NCI-H2196 (cell line): Measurements from ENCODE around the gene NT5DC1.

ENCODE experiments used
- DNase-seq: peaks from one replicate; lab custom pipeline; 2025; ENCODE audit not compliant: unreplicated experiment; lab: John Stamatoyannopoulos, UW

The NT5DC1 gene

DNA sequence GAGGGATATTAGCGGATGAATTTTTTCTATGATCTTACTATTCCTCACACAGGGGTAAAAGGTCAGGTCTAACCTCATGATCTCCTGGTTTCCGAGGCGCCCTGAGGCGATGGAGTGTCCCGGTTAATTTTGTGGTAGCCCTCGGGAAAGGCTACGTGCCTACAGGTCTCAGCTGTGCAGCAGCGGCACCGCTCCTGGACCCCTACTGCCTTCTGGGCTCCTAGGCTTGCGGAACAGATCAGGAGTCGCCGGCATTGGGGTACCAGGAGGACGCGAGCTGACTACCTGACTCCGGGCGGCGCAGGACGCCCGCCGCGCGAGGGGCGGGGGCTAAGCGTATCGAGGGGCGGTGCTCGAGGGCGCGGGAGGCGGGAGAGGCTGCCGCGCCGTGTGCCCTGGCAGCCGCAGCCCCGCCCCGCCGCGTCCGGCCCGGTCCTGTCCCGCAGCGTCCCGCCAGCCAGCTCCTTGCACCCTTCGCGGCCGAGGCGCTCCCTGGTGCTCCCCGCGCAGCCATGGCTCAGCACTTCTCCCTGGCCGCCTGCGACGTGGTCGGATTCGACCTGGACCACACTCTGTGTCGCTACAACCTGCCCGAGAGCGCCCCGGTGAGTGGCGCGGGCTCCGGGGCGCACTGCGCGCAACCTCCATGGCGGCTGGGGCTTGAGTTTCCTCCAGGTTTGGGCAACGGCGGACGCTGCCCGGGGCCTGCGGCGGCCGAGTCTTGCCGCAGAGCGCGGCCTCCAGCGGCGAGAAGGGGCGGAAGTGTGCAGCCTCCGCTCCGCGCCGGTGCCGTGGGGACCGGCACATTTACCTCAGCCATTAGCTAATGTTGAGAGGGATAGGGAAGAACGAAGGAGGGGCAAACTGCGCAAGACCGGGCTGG is at the start of gene NT5DC1:
TSS of gene NT5DC1 (plus strand) at position 435 of the 883 bp plus-strand sequence. CDS start at position 513, 78 bp downstream.
- peak; percentile 86 for DNase-seq

DNA sequence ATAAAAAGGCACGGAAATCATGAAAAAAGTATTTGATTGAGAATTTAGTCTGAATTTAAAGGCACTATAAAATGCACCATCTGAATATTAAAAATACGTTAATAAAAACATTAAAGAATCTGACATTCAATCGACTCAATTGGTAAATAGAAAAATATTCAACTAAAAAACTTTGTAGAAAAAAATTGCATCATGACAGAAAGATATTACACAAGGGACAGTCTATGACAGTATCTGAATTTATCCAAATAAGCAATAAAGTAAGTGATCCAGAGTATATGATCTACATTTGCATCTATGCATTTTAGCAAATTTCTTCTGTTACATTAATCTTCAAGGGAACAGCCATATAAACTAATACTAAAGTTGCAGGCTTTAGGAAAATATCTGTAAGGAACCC is 49.4 kb upstream of the NT5DC1 start:
- no peak for DNase-seq

DNA sequence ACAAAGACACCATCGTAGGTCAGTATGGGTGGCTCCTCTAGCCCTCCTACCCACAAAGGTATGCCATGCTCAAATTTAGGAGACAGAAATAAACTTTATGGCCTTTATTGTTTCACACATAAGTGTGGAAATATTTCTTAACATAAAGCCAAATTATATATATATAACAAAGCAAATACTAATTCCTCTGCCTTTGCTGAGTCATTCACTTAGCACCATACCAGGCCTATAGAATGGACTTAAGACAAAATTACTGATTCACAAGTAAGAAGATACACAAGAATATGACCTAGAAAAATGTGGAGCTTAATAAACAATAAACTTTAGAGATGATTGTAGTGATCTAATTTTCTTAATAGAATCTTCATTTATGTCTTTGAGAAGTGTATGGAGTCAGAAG is 45.1 kb upstream of the NT5DC1 start:
- no peak for DNase-seq

DNA sequence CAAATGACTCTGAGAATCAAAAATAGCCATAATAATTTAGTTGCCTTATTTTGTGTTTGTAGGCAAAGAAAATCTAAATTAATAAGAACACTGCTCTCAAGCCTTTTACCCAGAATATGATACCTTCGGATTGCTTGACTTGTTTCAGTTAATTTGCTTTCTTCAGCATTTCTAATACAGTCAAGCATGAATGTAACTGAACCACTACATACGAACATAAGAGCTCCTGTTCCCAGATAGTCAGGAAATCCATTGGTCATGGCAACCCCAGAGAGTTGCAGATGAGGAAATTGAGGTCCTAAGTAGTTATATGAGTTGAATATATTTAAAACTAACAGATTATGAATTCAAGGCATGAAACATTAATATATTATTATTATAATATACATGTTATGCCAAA is 42.9 kb upstream of the NT5DC1 start:
- no peak for DNase-seq

DNA sequence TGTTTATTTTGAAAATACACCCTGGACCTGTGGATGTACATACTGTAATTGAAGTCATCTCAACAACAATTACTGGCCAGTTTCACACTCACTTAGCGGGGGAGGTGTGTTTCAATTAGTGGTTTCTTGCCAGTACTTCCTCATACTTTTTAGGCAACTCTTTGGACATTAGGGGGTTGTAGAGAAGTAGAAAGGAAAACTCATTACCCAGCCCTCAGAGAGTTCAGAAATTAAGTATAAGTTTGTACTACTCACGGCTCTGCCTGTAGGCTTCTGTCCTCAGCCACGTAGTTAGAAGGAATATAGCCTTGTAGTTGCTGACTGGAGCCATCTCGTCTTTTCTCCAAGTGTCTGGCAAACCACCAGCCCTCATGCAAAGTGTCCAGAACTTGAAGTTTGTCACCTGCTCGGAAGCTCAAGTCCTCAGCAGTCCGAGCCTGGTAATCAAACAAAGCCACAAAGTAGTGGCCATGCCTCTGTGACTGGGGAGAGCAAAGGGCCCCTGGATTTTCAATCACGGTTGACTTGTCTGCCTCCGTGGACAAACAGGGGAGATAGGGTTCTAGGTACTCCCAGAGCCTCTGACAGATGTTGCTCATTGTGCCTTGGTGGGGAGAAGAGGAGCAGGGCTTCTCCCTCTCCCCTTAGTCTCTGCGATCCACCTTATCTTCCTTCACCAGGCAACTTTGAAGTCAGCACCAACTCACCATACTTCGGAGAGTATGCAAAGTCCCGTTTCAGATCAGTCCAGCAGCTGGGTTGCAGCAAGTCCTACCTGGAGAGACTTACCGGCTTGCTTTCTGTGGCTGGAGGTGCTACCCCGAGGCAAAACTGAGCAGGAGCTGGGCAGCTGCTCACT is 40.7 kb upstream of the NT5DC1 start:
- DNase-seq: peak; percentile 19

DNA sequence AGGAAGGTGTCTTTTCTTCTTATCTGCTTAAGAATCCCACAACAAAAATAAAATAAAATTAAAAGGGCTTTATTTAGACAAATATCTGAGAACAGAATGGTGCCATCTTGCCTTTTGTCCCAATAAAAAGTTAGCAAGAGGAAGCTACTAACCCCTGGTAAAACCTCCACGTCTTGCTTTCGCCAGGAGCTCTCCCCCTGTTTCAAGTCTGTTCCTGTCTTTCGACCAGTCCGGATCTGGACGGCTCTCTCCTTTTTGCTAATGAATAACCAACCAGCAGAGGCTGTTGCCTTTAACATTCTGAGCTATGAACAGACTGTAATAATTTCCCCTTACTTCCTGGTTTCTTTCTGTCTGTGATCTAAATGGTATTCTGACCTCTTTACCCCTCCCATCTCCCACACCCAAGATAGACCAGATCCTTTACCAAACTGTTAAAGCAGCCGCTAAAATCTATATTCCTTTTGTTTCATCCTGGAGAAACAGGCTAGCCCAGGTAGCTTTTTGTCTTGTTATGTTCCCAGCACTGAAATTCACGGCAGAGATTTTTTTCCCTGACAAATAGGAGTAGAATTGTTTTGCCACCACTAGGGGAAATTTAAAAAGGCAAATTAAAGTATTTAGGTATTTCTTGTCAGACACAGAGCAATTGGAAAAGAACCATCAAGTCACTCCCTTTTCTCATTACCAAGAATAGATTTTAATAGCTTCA is 39.9 kb upstream of the NT5DC1 start, which contains the start of gene FRK:
TSS of gene FRK (minus strand) at position 320 of the 712 bp plus-strand sequence. CDS start 580 bp downstream, outside the sequence.
- DNase-seq: peak; percentile 14

DNA sequence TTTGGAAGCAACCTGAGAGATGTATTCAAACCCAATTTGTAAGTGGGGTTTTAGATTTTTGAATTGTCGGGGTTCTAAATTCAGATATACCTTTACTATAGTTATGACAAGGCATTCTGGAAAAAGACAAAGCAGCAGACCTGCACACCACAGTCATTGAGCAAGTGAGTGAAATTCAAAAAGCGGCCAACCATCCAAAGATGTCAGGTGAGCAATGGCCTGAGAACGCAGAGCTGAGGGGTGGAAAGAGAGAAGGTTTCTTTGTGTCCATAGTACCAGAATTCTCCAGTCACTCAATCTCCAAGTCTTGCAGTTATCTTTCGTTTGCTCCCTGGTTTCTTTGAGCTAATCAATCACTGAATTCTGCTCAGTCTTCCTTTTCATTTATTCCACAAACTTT is 38.2 kb upstream of the NT5DC1 start:
- DNase-seq: no peak

DNA sequence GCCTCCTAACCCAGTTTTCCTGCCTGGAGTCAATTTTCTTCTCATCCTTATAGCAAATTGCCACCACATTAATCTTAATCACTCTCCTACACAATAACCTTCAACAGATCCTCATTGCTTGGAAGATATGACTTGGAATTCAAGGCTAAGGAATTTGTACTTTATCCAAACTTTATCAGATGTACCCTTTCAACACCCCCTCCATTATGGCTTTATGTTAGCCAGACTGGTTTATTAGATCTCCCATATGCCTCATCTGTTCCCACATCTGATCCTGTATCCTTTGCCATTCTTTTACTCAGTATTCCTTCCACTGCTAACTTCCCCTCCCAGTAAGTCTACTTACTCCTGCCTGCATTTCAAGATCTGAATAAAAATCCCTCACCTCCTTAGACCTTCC is 36.0 kb upstream of the NT5DC1 start:
- no peak for DNase-seq

DNA sequence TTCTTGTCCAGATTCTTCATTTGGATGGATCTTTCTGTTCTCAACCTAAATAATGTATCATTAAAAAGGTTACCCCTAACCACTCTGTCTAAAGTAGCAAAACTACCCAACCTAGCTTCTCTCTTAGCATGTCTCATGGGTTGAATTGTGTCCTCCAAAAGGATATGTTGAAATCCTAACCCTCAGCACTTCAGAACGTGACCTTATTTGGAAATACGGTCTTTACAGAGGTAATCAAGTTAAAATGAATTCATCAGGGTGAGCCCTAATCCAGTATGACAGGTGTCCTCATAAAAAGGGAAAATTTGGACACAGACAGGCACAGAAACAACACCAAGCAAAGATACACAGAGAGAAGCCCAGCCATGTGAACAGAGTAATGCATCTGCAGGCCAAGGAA is 33.9 kb upstream of the NT5DC1 start:
- DNase-seq: no peak

DNA sequence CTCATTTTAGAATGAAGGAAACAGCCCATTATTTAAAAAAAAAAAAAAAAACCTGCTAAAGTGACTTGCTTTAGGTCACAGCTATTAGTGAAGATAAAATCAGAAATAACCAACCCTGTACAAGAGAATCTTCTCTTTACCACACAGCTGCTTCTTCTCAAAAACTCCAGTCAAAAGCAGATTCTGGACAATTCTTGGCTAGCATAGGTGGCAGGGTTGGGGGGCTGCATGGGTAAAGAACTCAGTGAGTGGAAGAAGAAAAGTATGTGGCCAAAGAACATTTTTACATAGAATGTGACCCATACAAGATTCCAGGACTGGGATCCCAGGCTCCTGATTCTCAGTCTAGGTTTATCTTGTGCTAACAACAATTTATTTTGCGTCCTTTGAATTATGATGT is 30.6 kb upstream of the NT5DC1 start:
- no peak for DNase-seq

DNA sequence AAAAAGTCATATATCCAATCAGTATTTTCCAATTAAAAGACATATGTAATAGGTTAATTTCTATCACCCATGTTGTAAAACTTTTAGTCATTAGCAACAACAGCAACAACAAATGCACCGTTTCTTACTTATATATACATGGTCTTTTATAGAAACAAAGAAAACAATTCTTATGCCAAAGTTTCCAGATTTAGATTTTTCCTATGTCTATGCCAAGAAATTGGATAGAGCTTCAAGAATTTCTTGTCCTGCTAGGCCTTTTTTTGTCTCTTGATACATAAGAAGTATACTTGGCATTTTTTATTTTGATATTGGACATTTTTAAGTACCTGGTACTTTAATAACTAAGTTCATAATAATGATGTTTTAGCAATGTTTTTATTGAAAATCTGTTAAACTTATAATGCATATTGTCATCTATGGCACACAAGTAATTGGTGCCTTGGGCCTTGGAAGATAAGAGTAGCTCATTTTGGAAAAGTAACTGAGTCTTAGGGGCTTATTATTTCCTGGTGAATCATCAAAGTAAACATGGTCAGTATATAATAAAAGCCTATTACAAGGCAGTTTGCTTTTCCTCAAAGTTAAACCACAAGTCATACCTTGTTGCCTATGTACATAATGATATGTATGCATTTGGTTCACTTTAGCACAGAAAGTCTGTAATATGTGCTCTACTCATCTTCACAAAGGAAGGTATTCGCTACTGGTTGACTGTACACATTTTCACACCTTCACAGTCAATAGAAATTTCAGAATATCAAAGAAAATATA is 29.9 kb upstream of the NT5DC1 start:
- no peak for DNase-seq

DNA sequence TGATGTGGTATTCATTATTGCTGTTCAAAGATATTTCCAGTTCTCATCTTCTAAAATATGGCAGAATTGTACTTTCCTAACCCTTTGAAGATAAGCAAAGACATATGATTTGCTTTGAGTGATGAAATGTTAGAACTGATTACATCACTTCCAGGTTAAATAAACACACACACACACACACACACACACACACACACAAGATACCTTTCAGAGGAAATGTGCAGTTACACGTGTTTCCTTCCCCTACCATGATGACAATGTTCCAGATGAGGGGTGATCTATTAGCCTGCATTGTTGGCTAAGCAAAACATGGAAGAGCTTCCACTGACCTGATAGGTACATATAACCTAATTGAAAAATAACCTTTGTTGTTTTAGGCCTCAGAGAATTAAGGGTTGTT is 28.3 kb upstream of the NT5DC1 start:
- DNase-seq: no peak

DNA sequence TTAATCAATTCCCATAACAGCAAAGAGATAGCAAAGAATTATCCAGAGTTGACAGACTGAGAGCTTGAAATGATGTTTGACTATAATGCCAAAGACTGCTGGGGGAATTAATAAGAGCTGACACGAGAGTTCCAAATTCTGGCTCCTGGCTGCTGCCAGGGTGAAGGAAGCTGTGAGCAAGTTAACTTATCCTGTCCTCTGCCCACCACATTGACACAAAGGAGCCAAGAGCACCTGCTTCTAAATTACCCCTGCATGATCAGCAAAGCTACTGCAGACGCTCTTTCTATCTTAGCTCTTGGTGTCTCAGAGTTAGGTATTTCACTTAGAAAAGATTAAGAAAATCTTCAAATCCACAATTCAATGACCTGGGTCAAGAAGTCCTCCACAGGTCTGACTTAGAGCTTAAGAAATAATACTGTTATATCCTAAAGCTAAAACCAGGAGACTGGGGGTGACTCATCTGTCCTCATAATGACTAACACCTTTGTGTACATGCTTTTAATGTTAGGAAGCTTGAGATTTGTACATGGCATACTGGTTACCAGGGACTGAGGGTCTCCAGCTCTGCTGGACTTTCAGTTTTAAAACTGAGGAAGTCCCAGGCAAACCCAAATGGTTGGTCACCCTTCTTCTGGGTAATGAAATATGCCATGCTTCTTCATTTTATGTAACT is 26.8 kb upstream of the NT5DC1 start:
- no peak for DNase-seq

DNA sequence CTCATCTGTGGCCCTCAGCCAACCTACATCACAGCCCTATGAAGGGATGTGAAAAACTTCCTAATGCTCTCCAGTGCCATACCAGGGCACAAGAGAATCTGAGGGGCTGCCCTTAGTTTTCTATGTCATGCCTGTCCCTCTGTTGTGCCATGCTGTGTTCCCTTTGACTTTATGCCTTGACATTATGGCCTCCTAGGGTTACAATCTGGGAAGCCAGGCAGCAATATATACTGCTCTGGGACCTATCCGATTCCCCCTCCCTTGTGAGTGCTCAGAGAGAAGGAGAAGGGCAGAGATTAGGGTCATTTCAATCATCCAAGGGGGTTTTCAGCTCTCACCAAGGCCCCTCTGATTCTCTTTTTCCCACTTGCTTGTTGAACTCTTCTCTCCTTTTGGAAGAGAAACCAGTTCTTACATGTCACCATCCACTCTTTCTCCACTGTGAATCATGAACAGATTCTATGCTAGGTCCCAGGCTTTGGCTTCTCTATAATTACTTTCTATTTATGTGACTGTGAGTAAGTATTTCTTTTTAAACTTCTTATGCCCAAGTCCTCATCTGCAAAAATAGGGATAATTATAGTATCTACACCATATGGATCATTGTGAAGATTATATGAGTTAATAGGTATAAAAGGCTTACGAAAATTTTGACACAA is 25.8 kb upstream of the NT5DC1 start:
- no peak for DNase-seq

DNA sequence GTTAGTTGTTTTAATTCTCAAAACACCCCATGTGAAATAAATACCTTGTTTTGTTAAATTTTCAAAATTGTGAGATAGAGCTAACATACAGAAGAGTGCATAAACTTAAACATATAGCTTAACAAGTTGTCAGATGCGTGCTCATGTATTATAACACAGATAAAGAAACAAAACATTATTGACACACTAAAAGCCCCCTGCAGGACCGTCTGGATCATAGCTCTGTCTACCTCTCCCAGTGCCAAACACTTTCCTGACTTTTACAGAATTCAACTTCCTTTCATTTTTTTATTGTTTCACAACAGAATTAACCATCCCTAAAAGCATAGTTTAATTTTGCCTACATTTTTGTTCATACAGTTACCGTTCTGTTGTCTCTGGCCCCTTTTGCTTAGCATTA is 22.1 kb upstream of the NT5DC1 start:
- DNase-seq: no peak

DNA sequence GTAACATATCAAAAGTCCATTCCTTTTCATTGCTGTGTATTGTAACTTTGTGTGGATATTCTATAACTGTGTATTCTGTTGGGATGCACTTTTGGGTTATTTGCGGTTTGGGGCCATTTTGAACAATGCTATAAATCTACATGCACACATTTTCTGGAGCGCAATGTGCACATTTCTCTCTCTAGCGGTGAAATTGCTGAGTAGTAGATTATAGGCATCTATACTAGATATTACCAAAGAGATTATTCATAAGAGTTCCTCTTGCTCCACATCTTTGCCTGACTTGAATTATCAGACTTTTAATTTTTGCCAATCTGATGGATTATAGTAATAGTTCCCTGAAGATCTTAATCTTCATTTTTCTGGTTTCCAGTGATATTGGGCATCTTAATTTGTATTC is 21.7 kb upstream of the NT5DC1 start:
- DNase-seq: no peak

DNA sequence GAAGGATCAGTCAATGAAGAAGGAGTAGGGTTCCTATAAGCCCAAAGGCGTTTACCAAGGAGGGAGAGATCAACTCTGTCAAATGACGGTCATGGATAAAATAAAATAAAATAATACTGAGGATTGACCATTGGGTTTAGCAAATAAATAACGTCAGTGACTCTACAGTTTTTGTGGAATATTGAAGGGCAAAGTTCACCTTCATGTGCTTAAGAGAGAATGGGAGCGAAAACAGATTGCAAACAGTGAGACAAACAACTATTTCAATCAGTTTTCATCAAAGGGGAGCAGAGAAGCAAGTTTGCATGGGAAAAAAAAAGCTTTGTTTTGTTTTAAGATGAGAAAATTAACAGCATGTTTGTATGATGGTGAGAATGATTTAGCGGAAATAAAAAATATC is 17.6 kb upstream of the NT5DC1 start:
- DNase-seq: no peak

DNA sequence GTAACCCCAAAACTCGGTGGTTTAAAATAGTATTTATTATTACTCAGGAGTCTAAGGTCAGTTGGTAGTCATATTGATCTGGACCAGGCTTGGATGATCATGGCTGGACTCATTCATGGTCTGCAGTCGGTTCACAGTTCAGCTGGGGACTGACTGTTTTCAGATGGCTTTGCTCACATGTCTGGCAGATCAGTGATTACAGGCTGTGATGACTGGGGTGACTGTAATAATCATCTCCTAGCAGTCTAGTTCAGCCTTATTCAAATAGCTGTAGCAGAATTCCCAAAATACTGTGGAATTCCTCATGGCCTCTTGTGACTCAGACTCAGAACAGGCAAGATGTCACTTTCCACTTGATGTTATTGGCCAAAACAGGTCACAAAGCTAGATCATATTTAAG is 16.4 kb upstream of the NT5DC1 start:
- DNase-seq: no peak

DNA sequence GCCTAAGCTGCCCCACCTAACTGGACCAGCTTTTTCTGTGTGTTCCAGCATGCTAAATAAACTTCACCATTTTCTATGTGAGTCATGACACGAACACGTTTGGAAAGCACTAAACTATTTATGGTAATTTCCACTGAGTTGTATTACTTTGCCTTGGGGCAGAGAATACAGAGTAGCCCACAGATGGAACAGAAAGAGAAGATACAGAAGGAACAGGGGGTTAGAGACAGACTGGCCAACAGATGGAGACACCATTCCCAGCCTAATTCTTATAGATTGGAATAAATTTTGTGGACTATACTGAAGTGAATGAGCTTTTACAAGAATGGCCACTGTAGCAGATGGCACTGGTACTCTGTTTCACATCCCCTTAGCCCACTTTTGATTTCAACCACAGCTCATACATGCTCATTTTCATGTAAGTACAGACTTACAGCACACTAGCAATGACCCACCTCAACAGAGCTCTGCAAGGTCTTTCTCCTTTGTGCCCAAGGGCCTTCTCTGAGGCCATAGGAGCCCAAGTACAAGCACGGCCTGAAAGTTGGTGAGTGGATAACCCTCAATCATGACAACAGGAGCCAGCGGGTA is 13.1 kb upstream of the NT5DC1 start:
- no peak for DNase-seq
